Right lobe of liver (tissue), 6 donors: ENCODE results near the gene TAF5L. TPM values are rescaled to one million over a fixed set of nuclear protein-coding genes. Genes with fewer than 3 reads are reported as not detected.

Experiments
- ATAC-seq, 4 donors: fragments of 200-7000 bp; cut with Tn5 transposase; one replicate each; pipeline ENCODE4 v1.9.1; 2020; ENCODE audit warnings: mild to moderate bottlenecking in 4 of 4, moderate library complexity in 4 of 4
- DNase-seq, 3 donors: peaks; one replicate each; pipeline ENCODE4 v3.0.0-alpha.2; 2020
- H3K27ac ChIP-seq, 3 donors: fragments of 200-600 bp; one replicate each; pipeline ENCODE4 v1.8.0; 2022
- H3K27me3 ChIP-seq, 2 donors: fragments of 200-600 bp; one replicate each; pipeline ENCODE4 v1.8.0; 2022
- H3K36me3 ChIP-seq, 4 donors: fragments of 200-600 bp; sonication (generic) in 1 of 4; one replicate each; pipeline versions ENCODE4 v1.5.1 to v1.8.0; 2017 to 2022; ENCODE audit warnings: control low read depth in 1 of 4
- H3K4me1 ChIP-seq, 4 donors: fragments of 200-600 bp; sonication (generic) in 1 of 4; one replicate each; pipeline versions ENCODE4 v1.5.1 to v1.8.0; 2017 to 2022; ENCODE audit warnings: control low read depth in 1 of 4
- H3K4me3 ChIP-seq, 3 donors: fragments of 200-600 bp; one replicate each; pipeline ENCODE4 v1.8.0; 2022
- H3K9me3 ChIP-seq, 4 donors: fragments of 200-600 bp; sonication (generic) in 1 of 4; one replicate each; pipeline versions ENCODE4 v1.5.1 to v1.8.0; 2017 to 2022; ENCODE audit warnings: control low read depth in 1 of 4
- POLR2A ChIP-seq: fragments of 450-650 bp; IDR thresholded peaks from one replicate; pipeline ENCODE4 v1.6.1; 2017; ENCODE audit warnings: antibody characterized with exemption, mild to moderate bottlenecking
- WGBS: methylation state at CpG from one replicate; pipeline ENCODE4 v1.1.6; 2018; ENCODE audit warnings: low coverage, low lambda C conversion rate; ENCODE audit not compliant: insufficient coverage; ENCODE audit errors: missing lambda C conversion rate; 5-methylcytosine and 5-hydroxymethylcytosine counted together
- intact Hi-C, 2 donors: fragments of 100-400 bp; cut with DNase I; formaldehyde crosslinking; loops; one replicate each; pipeline versions ENCODE4 v1.11.2 to v1.14.1; 2022
- total RNA-seq, 6 experiments: library from RNA; depleted of rRNA in 2 of 6; stranded (reverse); fragments of >200 nt in 2 of 6; fragmentation: NEBNext Ultra II Directional in 3 of 6; extraction: Animal tissue kit (Norgen Biotek cat#: 25700) in 3 of 6; gene quantifications; one replicate each; pipeline versions ENCODE4 v1.1.0 to v1.2.4, GENCODE V29; 2016 to 2023
- TF ChIP-seq, protein P1 (sequence below), 4 donors: fragments of 200-600 bp in 3 of 4; fragments of 450-650 bp in 1 of 4; IDR thresholded peaks; one replicate each; pipeline versions ENCODE4 v1.5.1 to v1.8.0; 2016 to 2022; ENCODE audit warnings: antibody characterized with exemption in 4 of 4, mild to moderate bottlenecking in 2 of 4
- donor health status: DM: no; HTN: yes; CAD: no.
- donor health status: DM: no; HTN: no; CAD: no.
- donor health status: DM: no; HTN: no; CAD: no.
- donor health status: DM: no; HTN: yes; CAD: no.
- donor health status: DM: no; HTN: yes; CAD: no.

Gene TAF5L
- total RNA-seq, 6 experiments from 2014 or later: 7.6 to 14.0 (median 9.9) TPM

DNA sequence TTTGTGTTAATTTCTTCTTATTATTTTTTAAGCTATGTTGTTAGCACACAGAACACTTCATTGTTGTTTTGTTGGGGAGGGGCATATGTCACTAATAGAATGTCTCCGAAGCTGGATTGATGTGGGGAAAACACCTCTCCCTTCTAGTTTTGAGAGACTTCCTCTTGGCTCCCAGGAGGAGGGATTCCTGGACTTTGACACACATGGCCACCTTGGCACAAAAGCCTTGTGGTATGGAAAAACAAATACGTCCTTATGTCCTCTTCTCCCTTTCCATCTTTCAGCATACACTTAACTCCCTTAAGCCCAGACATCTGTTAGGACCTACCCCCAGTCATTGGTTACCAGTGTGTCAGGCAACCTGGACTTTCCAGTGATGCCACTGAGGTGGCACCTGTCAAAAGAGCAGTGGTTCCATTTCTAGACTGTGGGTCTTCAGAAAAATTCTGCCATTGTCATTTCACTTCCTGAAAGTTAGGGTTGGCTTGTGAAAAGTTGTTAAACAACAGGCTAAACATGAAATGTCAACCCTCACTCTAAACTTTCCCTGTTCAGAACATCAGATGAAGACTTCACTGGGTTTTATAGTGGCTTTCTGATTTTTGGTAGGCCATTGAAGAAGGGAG is 54.9 kb downstream of the TAF5L start:
- no peak for DNase-seq
- ATAC-seq: no peak
- Histone ChIP-seq H3K4me3 (no peak overlapping the region), H3K9me3 (no peaks in the 10 kb centered on the region), H3K27ac (no peak overlapping the region), H3K27me3 (no peaks in the 10 kb centered on the region), H3K4me1 (no peaks in the 10 kb centered on the region), H3K36me3 (no peaks in the 10 kb centered on the region)
- no peak for TF ChIP-seq POLR2A
- TF ChIP-seq, protein P1, sequence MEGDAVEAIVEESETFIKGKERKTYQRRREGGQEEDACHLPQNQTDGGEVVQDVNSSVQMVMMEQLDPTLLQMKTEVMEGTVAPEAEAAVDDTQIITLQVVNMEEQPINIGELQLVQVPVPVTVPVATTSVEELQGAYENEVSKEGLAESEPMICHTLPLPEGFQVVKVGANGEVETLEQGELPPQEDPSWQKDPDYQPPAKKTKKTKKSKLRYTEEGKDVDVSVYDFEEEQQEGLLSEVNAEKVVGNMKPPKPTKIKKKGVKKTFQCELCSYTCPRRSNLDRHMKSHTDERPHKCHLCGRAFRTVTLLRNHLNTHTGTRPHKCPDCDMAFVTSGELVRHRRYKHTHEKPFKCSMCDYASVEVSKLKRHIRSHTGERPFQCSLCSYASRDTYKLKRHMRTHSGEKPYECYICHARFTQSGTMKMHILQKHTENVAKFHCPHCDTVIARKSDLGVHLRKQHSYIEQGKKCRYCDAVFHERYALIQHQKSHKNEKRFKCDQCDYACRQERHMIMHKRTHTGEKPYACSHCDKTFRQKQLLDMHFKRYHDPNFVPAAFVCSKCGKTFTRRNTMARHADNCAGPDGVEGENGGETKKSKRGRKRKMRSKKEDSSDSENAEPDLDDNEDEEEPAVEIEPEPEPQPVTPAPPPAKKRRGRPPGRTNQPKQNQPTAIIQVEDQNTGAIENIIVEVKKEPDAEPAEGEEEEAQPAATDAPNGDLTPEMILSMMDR (IDR thresholded peaks at IDR 0.05): no peak
- 25% methylated on average over 2 of the region's 2 CpGs for WGBS
- intact Hi-C loops: loop anchor here in 1 of 2 donors (10.0 kb wide), 1 partner anchor 54 kb away; the partner anchor contains the start of genes TAF5L and URB2

DNA sequence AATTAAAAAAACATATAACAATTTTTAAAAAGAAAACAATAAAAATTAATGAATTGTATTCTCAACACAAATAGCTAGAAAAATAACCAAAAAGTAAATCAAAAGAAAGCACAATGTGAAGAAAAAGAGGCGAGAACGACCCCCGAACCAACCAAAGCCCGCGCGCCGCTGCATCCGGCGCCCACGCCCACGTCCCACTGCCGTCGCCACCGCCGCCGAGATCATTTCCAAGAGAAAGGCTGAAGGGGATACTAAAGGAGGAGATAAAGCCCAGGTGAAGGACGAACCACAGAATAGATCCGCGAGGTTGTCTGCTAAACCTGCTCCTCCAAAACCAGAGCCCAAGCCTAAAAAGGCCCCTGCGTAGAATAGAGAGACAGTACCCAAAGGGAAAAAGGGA is 55.6 kb downstream of the TAF5L start:
- DNase-seq: no peak
- 76% methylated on average over 17 of the region's 20 CpGs for WGBS

DNA sequence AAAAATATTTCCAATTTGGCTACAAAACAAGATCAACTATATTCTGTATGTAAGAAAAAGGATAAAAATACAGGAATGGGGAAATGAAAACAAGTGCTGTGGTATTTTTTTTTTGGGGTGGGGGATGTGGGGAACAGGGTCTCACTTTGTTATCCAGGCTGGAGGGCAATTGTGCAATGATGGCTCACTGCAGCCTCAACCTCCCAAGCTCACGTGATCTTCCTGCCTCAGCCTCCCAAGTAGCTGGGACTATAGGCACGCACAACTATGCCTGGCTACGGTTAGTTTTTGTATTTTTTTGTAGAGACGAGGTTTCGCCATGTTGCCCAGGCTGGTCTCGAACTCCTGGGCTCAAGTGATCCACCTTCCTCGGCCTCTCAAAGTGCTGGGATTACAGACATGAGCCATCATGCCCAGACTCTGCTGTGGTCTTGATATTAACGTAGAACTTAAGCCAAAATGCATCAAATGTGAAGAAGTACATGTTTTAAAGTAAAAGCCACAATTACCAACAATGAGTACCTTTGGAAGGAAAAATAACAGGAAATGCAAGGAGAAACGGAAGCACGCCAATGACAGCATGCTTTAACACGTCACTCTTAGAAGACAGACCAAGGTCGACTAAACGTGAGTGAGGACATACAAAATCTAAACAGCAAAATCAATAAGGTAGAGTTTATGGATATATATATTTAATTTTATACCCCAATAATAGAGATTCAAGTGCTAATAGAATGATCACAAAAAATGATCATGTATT is 58.6 kb downstream of the TAF5L start:
- Histone ChIP-seq H3K27me3 (no peaks in the 10 kb centered on the region), H3K4me1 (no peaks in the 10 kb centered on the region), H3K36me3 (no peaks in the 10 kb centered on the region), H3K9me3 (no peaks in the 10 kb centered on the region), H3K4me3 (no peak overlapping the region), H3K27ac (no peak overlapping the region)
- intact Hi-C loops: no loop called here
- no peak for DNase-seq
- ATAC-seq: no peak
- TF ChIP-seq, protein P1 (IDR thresholded peaks at IDR 0.05): no peak
- no peak for TF ChIP-seq POLR2A
- 59% methylated on average over 10 of the region's 13 CpGs for WGBS

More for the DNA sequence above, 55.6 kb downstream of the TAF5L start:
- intact Hi-C loops: loop anchor here in 1 of 2 donors (10.0 kb wide), 1 partner anchor 54 kb away; the partner anchor contains the start of genes TAF5L and URB2
- no peaks in the 10 kb centered on the region for H3K4me1 ChIP-seq
- no peak for TF ChIP-seq POLR2A
- TF ChIP-seq, protein P1 (IDR thresholded peaks at IDR 0.05): no peak
- no peaks in the 10 kb centered on the region for H3K27me3 ChIP-seq
- H3K36me3 ChIP-seq: no peaks in the 10 kb centered on the region
- no peak overlapping the region for H3K27ac ChIP-seq
- ATAC-seq: no peak
- no peaks in the 10 kb centered on the region for H3K9me3 ChIP-seq
- no peak overlapping the region for H3K4me3 ChIP-seq

DNA sequence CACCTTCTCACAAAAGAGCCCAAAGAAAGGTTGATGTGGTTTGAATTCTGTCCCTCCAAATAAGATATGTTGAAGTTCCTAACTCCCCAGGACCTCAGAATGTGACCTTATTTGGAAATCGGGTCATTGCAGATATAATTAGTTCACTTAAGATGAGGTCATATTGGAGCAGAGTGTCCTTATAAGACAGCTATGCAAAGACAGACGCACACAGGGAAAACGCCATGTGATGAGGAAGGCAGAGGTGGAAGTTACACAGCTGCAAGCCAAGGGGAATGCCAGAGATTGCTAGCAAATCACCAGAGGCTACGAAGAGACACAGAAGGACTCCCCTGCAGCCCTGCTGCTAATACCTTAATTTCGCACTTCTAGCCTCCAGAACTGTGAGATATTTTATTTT is 62.2 kb downstream of the TAF5L start:
- no peaks in the 10 kb centered on the region for H3K27me3 ChIP-seq
- H3K9me3 ChIP-seq: no peaks in the 10 kb centered on the region
- H3K36me3 ChIP-seq: no peaks in the 10 kb centered on the region
- peaks cover 0 to 7% (median 0%) of the 10 kb centered on the region in 4 donors for H3K4me1 ChIP-seq
- ATAC-seq: no peak
- no peak overlapping the region for H3K27ac ChIP-seq
- intact Hi-C loops: loop anchor here in 1 of 2 donors (5.0 kb wide), 1 partner anchor 59 kb away; no protein-coding TSS in a partner anchor
- no peak overlapping the region for H3K4me3 ChIP-seq
- no peak for DNase-seq
- TF ChIP-seq POLR2A: no peak
- TF ChIP-seq, protein P1 (IDR thresholded peaks at IDR 0.05): no peak
- 35% methylated on average over 5 of the region's 5 CpGs for WGBS
